Stimulated activated effector memory CD8-positive, alpha-beta T cell treated with anti-CD3 and anti-CD28 coated beads, Interleukin-12 subunit alpha, Interleukin-12 subunit beta, amount 100 ng/mL, for 72 hours (primary cell): Measurements from ENCODE around the gene SLMAP.

Experiments
- ATAC-seq: fragments of 150-1000 bp; cut with Tn5 transposase; 2 replicates; pipeline ENCODE4 v1.10.0; 2021
- DNase-seq, 2 donors: peaks; one replicate each; pipeline ENCODE4 v3.0.0; 2021 to 2022; ENCODE audit warnings: low spot score in 2 of 2
- H3K27ac Mint-ChIP-seq: one replicate; pipeline ENCODE4 v1.8.0; 2022; ENCODE audit warnings: mild to moderate bottlenecking, mixed read lengths
- H3K36me3 Mint-ChIP-seq: one replicate; pipeline ENCODE4 v1.8.0; 2022; ENCODE audit warnings: mild to moderate bottlenecking, mixed read lengths
- H3K4me1 Mint-ChIP-seq: one replicate; pipeline ENCODE4 v1.8.0; 2022; ENCODE audit warnings: mixed read lengths
- H3K4me3 Mint-ChIP-seq: one replicate; pipeline ENCODE4 v1.8.0; 2022; ENCODE audit warnings: mild to moderate bottlenecking, mixed read lengths
- H3K9me3 Mint-ChIP-seq: one replicate; pipeline ENCODE4 v1.8.0; 2022; ENCODE audit warnings: mixed read lengths

The SLMAP gene

DNA sequence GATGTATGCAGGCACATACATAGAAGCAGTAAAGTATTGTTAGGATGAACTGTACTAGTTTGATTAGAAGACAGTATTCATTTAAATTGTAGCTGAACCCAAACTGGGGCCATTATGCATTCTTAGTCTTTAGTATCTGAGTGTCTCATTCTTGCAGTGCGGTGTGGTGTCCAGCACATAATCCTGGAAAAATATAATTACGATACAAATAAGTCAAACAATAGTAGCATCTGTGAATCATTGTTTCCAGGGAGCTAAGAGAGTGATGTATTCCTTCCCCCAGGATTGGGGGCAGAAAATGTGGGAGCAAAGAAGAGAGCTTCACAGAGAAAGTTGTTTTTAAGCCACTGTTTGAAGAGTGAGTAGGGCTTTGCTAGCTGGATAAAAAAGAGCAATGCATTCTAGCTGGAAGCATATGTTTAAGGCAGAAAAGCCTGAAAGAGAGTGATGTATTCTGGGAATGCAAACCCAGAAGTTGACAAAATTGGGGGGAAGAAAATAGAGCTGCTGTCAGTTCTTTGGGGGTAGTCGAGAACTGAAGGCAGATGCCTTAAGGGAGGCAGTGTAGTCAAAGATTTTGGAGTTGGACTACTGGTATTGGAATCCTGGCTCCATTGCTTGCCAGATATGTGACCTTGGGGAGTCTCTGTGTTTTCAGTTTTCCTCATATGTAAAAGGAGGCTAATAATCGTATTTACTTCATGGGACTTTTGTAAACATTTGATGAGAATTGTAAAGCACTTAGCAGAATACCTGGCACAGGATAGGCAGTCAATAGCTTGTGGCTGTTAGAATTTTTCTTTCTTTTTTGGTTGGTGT is 14.1 kb downstream of the SLMAP start:
- DNase-seq: no peak
- H3K4me3 Mint-ChIP-seq: no peak overlapping the region
- ATAC-seq: no peak
- peaks cover 12% of the 10 kb centered on the region for H3K36me3 Mint-ChIP-seq
- H3K27ac Mint-ChIP-seq: no peak overlapping the region
- H3K4me1 Mint-ChIP-seq: peaks cover 24% of the 10 kb centered on the region
- no peaks in the 10 kb centered on the region for H3K9me3 Mint-ChIP-seq

DNA sequence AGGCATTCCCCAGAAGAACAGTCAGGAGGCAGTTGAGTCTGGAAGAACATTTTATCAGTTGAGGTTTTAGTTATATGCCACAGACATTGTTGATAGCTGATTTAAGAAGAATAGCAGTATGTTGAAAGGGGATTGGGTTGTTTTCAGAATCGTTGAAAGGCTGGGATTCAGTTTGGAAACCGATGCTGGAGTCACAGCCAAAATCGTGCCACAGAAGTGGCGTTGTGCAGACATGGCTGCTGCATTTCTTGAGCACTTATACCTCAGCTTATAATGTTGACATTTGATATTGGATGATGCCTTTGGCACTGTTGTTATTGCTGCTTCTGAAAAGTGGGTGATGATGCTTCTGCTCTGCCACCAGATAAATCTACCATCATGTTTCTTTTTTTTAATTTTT is 16.1 kb downstream of the SLMAP start:
- ATAC-seq (no peak), DNase-seq (no peak)
- Mint-ChIP-seq H3K9me3 (no peaks in the 10 kb centered on the region), H3K27ac (peak overlapping the region; percentile 8), H3K4me1 (peaks cover 22% of the 10 kb centered on the region), H3K36me3 (no peaks in the 10 kb centered on the region), H3K4me3 (no peak overlapping the region)

DNA sequence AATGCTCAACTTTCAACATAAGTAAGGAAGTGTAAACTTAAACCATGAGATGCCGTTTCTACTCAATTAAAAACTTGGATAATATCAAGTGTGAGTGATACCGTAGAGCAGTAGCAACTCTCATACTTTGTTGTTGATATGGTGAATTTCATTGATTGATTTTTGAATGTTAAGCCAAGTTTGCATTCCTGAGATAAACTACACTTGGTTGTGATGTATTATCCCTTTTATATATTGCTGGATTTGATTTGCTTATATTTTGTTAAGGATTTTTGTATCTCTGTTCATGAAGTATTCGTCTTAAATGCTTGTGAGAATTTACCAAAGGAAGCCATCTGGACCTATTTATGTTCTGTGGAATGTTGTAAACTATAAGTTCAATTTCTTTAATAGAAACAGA is 21.7 kb downstream of the SLMAP start:
- no peak overlapping the region for H3K4me3 Mint-ChIP-seq
- no peak overlapping the region for H3K27ac Mint-ChIP-seq
- ATAC-seq (no peak), DNase-seq (no peak)
- peaks cover 7% of the 10 kb centered on the region for H3K36me3 Mint-ChIP-seq
- H3K4me1 Mint-ChIP-seq: peaks cover 10% of the 10 kb centered on the region
- no peaks in the 10 kb centered on the region for H3K9me3 Mint-ChIP-seq

DNA sequence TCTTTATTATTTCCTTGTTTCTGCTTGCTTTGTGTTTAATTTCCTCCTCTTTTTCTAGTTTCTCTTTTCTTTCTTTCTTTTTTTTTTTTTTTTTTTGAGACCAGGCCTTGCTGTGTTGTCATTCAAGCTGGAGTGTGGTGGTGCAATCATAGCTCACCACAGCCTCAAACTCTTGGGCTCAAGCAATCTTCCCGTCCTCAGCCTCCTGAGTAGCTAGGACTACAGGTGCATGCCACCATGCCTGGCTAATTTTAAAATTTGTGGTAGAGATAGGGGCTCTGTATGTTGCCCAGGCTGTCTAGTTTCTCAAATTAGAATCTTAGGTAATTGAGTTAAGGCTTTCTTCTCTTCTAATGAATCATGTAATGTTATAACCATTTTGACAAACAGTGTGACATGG is 22.4 kb downstream of the SLMAP start:
- DNase-seq: no peak
- Mint-ChIP-seq H3K36me3 (peaks cover 7% of the 10 kb centered on the region), H3K9me3 (no peaks in the 10 kb centered on the region), H3K4me3 (no peak overlapping the region), H3K27ac (peak overlapping the region; percentile 73), H3K4me1 (peaks cover 17% of the 10 kb centered on the region)
- ATAC-seq: no peak

DNA sequence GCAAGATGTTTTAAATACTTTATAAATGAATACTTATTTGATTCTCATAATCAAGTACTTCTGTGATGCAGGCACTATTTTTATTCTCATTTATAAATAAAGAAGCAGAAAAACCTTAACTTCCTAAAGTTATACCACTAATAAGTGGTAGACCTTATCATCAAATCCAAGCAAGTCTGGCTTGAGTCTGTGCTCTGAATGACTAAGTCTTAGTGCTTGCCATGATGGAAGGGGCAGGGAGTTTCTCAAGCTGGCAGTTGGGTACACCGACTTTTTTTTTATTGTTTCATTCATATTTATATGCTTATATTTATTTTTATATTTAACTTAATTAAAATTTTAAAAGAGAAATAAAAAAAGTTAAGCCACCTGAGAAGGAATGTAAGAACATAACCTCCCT is 23.6 kb downstream of the SLMAP start:
- no peak overlapping the region for H3K27ac Mint-ChIP-seq
- H3K36me3 Mint-ChIP-seq: peaks cover 7% of the 10 kb centered on the region
- no peak overlapping the region for H3K4me3 Mint-ChIP-seq
- H3K4me1 Mint-ChIP-seq: peaks cover 29% of the 10 kb centered on the region
- no peaks in the 10 kb centered on the region for H3K9me3 Mint-ChIP-seq
- no peak for DNase-seq
- no peak for ATAC-seq

DNA sequence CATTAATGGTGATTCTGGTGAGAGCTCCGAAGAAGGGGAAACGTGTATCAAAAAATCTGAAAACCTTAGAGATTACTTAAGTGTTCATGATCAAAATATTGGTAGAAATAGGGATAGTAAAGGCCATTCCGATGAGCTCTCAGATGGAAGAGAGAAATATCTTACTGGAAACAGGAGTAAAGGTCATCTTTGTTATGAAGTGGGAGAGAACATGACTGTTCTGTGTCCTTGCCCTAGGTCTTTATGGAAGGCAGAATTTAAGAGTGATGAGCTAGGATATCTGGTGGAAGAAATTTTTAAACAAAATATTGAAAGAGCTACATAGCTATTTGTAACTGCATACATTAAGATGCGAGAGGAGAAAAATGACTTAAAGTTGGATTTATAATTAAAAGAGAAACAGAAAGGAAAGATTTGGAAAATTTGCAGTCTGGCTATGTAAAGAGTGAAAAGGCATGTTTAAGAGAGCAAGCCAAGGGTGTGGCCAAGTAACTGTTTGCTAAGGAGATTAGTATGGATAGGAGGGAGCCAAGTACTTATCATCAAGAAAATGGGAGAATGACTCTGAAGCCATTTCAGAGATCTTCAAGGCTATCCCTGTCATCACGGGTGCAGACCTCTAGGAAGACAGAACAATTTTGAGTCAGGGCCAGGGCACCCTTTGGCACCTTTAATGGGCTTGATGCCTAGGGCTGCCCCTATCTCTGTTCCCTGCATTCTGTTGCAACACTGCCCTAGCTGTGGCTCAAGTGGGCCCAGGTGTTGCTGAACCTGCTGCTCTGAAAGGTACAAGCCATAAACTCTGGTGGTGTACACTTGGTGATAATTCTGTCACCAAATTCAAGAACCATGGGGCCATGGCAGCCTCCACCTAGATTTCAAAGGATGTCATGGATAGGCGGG is 27.3 kb downstream of the SLMAP start:
- DNase-seq (no peak), ATAC-seq (no peak)
- Mint-ChIP-seq H3K36me3 (peaks cover 7% of the 10 kb centered on the region), H3K4me1 (peaks cover 27% of the 10 kb centered on the region), H3K9me3 (no peaks in the 10 kb centered on the region), H3K27ac (no peak overlapping the region), H3K4me3 (no peak overlapping the region)

DNA sequence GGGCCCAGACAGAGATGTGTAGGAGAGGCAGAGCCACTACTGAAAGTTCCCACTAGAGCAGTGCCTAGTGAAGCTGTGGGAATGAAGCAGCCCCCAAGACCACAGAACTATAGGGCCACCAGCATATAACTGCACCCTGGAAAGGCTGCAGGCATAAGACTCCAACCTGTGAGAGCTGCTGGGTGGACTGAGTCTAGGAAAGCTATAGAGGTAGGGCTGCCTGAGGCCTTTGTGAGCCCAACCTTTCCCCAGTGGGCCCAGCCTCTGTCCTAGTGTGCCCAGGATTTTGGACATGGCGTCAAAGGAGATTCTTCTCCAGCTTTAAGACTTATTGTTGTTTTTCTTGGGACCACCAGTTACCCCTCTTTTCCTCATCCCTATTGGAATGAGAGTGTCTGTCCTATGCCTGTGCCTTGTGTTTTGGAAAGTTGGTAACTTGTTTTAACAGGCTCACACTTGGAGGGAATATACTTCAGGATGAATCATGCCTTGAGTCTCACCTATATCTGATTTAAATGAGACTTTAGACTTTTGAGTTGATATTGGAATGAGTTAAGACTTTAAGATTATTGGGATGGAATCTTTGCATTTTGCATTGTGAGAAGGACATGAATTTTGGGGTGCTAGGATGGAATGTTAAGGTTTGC is 28.1 kb downstream of the SLMAP start:
- ATAC-seq: no peak
- Mint-ChIP-seq H3K9me3 (no peaks in the 10 kb centered on the region), H3K4me3 (no peak overlapping the region), H3K36me3 (peaks cover 7% of the 10 kb centered on the region), H3K4me1 (peaks cover 22% of the 10 kb centered on the region), H3K27ac (no peak overlapping the region)
- DNase-seq: no peak

DNA sequence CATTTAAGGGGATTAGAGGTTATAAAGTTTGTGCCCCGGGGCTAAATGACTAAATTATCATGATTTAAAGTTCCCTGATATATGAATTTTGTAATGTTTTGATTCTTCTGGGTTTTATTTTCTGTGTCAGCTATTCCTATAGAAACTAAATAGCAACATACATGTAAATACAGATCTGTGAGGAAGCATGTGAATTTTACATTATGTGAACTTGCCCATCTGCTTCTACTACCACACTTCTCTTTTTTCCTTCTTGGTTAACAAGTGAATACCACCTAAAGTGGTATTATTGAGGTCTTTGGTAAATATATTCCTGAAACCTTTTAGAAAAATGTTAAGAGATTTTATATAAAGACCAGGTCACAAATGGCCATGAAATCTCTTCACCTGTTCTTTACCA is 29.3 kb downstream of the SLMAP start:
- Mint-ChIP-seq H3K4me3 (no peak overlapping the region), H3K27ac (no peak overlapping the region)
- no peak for ATAC-seq

DNA sequence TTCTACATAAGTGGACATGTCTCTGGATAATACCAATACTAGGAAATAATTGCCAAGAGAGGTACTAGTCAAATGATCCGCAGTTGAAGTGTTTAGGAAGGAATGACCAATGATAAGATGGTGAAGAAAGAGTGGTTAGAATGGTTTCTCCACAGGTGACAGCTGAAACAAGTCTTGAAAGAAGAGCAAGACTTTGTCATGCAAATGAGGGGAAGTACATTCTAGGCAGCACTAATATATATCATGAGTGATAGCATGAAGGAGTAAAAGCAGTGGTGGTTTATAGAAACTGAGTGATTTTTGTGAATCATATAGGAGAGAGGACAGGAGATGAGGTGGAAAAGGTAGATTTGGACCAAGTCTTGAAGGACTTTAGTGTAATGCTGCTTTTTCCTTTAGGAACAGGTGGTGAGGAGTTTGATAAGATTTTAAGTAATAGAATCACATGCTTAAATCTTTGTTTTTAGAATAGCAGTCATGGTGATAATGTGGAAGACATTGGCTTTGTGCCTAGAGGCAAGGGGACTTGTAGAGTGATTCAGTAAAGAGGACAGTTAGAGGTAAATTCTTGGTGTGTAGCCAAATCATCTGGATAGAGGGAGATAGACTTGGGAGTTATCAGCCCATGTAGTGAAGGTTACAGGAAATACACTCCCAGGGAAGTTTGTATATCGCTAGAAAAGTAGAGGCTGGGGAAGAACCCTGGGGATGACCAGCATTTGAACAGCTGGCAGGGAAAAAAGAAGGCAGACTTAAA is 31.9 kb downstream of the SLMAP start:
- no peak overlapping the region for H3K27ac Mint-ChIP-seq
- no peaks in the 10 kb centered on the region for H3K9me3 Mint-ChIP-seq
- H3K4me3 Mint-ChIP-seq: no peak overlapping the region
- ATAC-seq (peak; percentile 98), DNase-seq (no peak)
- no peaks in the 10 kb centered on the region for H3K36me3 Mint-ChIP-seq
- H3K4me1 Mint-ChIP-seq: peaks cover 18% of the 10 kb centered on the region

More for the DNA sequence above, 29.3 kb downstream of the SLMAP start:
- peaks cover 22% of the 10 kb centered on the region for H3K4me1 Mint-ChIP-seq
- H3K9me3 Mint-ChIP-seq: no peaks in the 10 kb centered on the region
- peaks cover 7% of the 10 kb centered on the region for H3K36me3 Mint-ChIP-seq
- DNase-seq: no peak

DNA sequence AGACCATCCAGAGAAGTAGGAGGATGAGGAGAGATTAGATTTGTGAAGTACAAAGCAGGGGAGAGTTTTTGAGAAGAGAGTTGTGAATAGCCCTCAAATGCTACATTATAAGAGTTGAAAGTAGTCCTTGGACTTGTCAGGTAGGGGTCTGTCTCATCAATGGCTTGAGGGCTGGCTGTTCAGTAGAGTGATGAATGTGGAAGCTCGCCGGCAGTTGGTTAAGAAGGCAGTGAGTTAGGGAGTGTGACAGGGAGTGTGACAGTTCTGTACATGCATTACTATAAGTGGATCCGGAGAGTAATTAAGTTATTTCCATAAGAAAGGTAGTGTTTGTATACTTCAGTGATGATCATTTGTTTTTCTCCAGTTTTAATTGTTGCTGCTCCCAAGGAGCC is 32.5 kb downstream of the SLMAP start:
- Mint-ChIP-seq H3K27ac (no peak overlapping the region), H3K9me3 (no peaks in the 10 kb centered on the region), H3K36me3 (no peaks in the 10 kb centered on the region), H3K4me1 (peaks cover 13% of the 10 kb centered on the region), H3K4me3 (no peak overlapping the region)
- DNase-seq: no peak
- ATAC-seq: no peak

DNA sequence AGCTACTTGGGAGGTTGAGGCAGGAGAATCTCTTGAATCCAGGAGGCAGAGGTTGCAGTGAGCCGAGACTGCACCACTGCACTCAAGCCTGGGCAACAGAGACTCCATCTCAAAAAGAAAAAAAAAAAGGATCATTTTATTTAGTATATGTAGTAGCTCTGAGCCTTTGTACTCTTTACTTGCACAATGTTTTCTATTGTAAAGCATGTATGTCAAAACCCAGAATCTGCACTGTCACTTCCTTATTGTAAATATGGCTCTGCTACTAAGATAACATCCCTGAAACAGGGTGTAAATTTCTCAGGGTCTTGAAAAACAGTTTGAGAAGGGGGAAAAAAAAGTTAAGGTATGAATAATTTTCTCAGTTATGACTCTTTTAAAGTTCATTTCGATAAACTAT is 35.1 kb downstream of the SLMAP start:
- H3K9me3 Mint-ChIP-seq: no peaks in the 10 kb centered on the region
- H3K4me1 Mint-ChIP-seq: peaks cover 17% of the 10 kb centered on the region
- H3K36me3 Mint-ChIP-seq: no peaks in the 10 kb centered on the region
- H3K4me3 Mint-ChIP-seq: no peak overlapping the region
- DNase-seq: no peak
- no peak for ATAC-seq
- no peak overlapping the region for H3K27ac Mint-ChIP-seq

DNA sequence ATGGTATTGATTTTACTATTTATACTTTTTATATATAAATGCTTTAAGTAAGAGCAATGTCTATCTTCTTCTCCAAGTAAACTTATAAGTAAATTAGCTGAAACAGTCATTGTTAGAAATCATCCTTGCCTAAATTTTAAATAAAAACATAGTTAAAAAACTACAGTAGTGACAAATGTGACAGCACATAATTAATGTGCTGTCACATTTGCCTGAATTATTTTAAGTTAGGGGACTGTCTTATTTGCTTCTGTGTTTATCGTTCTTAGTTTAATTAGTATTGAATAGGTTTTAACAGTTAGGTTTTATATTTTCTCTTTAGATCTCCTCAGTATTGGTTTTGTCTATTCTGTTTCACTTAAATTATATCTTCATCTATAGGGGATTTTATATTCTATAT is 36.1 kb downstream of the SLMAP start:
- peaks cover 20% of the 10 kb centered on the region for H3K4me1 Mint-ChIP-seq
- DNase-seq: no peak
- no peaks in the 10 kb centered on the region for H3K9me3 Mint-ChIP-seq
- ATAC-seq: no peak
- no peaks in the 10 kb centered on the region for H3K36me3 Mint-ChIP-seq
- no peak overlapping the region for H3K27ac Mint-ChIP-seq
- H3K4me3 Mint-ChIP-seq: no peak overlapping the region

DNA sequence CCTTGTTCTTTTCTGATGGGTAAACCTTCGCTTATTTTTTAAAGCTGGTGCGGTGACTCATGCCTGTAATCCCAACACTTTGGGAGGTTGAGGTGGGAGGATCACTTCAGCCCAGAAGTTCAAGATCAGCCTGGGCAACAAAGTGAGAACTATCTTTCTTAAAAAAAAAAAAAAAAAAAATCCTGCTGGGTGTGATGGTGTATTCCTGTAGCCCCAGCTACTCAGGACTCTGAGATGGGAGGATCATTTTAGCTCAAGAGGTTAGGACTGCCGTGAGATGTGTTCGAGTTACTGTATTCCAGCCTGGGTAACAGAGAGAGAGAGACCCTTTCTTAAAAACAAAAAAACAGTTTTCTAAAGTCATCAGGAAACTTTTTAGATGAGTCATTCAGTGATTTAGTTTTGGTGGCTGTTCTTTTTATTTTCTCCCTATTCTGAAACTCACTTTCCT is 37.7 kb downstream of the SLMAP start:
- DNase-seq (no peak), ATAC-seq (no peak)
- no peaks in the 10 kb centered on the region for H3K9me3 Mint-ChIP-seq
- no peak overlapping the region for H3K27ac Mint-ChIP-seq
- H3K4me3 Mint-ChIP-seq: no peak overlapping the region
- peaks cover 20% of the 10 kb centered on the region for H3K4me1 Mint-ChIP-seq
- no peaks in the 10 kb centered on the region for H3K36me3 Mint-ChIP-seq

DNA sequence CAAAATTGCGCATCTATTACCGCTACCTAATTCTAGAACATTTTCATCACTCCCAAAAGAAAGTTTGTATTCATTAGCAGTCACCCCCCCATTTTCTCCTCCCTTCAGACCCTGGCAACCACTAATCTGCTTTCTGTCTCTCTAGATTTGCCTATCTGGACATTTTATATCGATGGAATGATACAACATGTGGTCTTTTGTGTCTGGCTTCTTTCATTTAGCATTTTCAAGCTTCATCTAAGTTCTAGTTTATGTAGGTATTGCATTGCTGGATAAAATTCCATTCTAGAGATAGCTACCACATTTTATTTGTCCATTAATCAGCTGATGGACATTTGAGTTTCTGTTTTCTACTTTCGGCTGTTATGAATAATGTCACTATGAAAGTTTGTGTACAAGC is 38.4 kb downstream of the SLMAP start:
- no peak for ATAC-seq
- Mint-ChIP-seq H3K36me3 (no peaks in the 10 kb centered on the region), H3K9me3 (no peaks in the 10 kb centered on the region), H3K4me1 (peaks cover 20% of the 10 kb centered on the region), H3K4me3 (no peak overlapping the region), H3K27ac (no peak overlapping the region)
- no peak for DNase-seq

DNA sequence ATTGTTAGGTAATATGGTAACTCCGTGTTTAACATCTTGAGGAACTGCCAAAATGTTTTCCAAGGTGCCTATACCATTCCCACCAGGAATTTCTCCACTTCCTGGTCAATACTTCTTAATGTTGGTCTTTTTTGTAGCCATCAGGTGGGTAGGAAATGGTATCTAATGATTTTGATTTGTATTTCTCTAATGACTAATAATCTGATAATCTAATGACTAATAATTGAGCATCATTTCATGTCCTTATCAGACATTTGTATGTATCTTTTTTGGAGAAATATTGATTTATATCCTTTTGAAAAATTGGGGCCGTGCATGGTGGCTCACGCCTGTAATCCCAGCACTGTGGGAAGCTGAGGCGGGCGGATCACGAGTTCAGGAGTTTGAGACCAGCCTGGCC is 38.8 kb downstream of the SLMAP start:
- no peak overlapping the region for H3K4me3 Mint-ChIP-seq

More for the DNA sequence above, 38.8 kb downstream of the SLMAP start:
- Mint-ChIP-seq H3K9me3 (no peaks in the 10 kb centered on the region), H3K36me3 (no peaks in the 10 kb centered on the region), H3K27ac (no peak overlapping the region), H3K4me1 (peaks cover 20% of the 10 kb centered on the region)
- no peak for DNase-seq
- ATAC-seq: no peak
